Glutamatergic neuron (in vitro differentiated cells): ENCODE measurements around the gene EHD4. TPM values are rescaled to one million over a fixed set of nuclear protein-coding genes. Genes with fewer than 3 reads are reported as not detected.

Experiments used
- DNase-seq: peaks from one replicate; pipeline ENCODE4 v3.0.0; 2022
- H3K27ac Mint-ChIP-seq: one replicate; pipeline ENCODE4 v1.8.0; 2020; ENCODE audit warnings: mild to moderate bottlenecking, mixed read lengths, inconsistent platforms; ENCODE audit not compliant: unreplicated experiment
- H3K27me3 Mint-ChIP-seq: one replicate; pipeline ENCODE4 v1.8.0; 2020; ENCODE audit warnings: mild to moderate bottlenecking, moderate library complexity, mixed read lengths, inconsistent platforms; ENCODE audit not compliant: unreplicated experiment
- H3K36me3 Mint-ChIP-seq: one replicate; pipeline ENCODE4 v1.8.0; 2020; ENCODE audit warnings: mild to moderate bottlenecking, mixed read lengths, inconsistent platforms; ENCODE audit not compliant: unreplicated experiment
- H3K4me1 Mint-ChIP-seq: one replicate; pipeline ENCODE4 v1.8.0; 2020; ENCODE audit warnings: mild to moderate bottlenecking, low read depth, mixed read lengths, inconsistent platforms; ENCODE audit not compliant: unreplicated experiment
- H3K4me3 Mint-ChIP-seq: one replicate; pipeline ENCODE4 v1.8.0; 2020; ENCODE audit warnings: mild to moderate bottlenecking, mixed read lengths, inconsistent platforms; ENCODE audit not compliant: unreplicated experiment
- H3K9me3 Mint-ChIP-seq: one replicate; pipeline ENCODE4 v1.8.0; 2020; ENCODE audit warnings: mild to moderate bottlenecking, moderate library complexity, mixed read lengths, inconsistent platforms; ENCODE audit not compliant: unreplicated experiment
- CTCF ChIP-seq: fragments of 200-600 bp; sonication (generic); IDR thresholded peaks from one replicate; pipeline ENCODE4 v1.5.0; 2021; ENCODE audit not compliant: partially characterized antibody, unreplicated experiment
- total RNA-seq: library from RNA; stranded (reverse); fragmentation: NEBNext Ultra II Directional; extraction: Animal tissue kit (Norgen Biotek cat#: 25700); gene quantifications from one replicate; pipeline ENCODE4 v1.2.1, GENCODE V29; 2021; ENCODE audit not compliant: unreplicated experiment

EHD4 gene
- total RNA-seq, 1 donor from 2014 or later, result 4.0 TPM

- peaks cover 3% of the 10 kb centered on the region for H3K9me3 Mint-ChIP-seq
- peak; percentile 10 for DNase-seq
- H3K27ac Mint-ChIP-seq, result no peak overlapping the region
- H3K36me3 Mint-ChIP-seq, result no peaks in the 10 kb centered on the region
- H3K27me3 Mint-ChIP-seq, result peaks cover 5% of the 10 kb centered on the region
- no peaks in the 10 kb centered on the region for H3K4me1 Mint-ChIP-seq
- no peak overlapping the region for H3K4me3 Mint-ChIP-seq
- no peak for TF ChIP-seq CTCF
Measured at GRCh38 chr15:41992803-41993190, 20.4 kb upstream of the EHD4 start.

GRCh38 chr15:41992151-41992802 is 19.9 kb upstream of the EHD4 start:
- peaks cover 3% of the 10 kb centered on the region for H3K9me3 Mint-ChIP-seq
- TF ChIP-seq CTCF, result no peak
- H3K4me1 Mint-ChIP-seq, result no peaks in the 10 kb centered on the region
- H3K4me3 Mint-ChIP-seq, result no peak overlapping the region
- DNase-seq, result peak; percentile 8
- no peak overlapping the region for H3K27ac Mint-ChIP-seq
- no peaks in the 10 kb centered on the region for H3K36me3 Mint-ChIP-seq
- peaks cover 5% of the 10 kb centered on the region for H3K27me3 Mint-ChIP-seq

- peak; percentile 2 for DNase-seq
- no peak for TF ChIP-seq CTCF
- no peak overlapping the region for H3K27ac Mint-ChIP-seq
- peaks cover 4% of the 10 kb centered on the region for H3K27me3 Mint-ChIP-seq
- peaks cover 3% of the 10 kb centered on the region for H3K9me3 Mint-ChIP-seq
- H3K4me1 Mint-ChIP-seq, result no peaks in the 10 kb centered on the region
- H3K4me3 Mint-ChIP-seq, result no peak overlapping the region
- no peaks in the 10 kb centered on the region for H3K36me3 Mint-ChIP-seq
Measured at GRCh38 chr15:41990691-41991090, 18.3 kb upstream of the EHD4 start.

- Mint-ChIP-seq H3K4me1 (no peaks in the 10 kb centered on the region), H3K9me3 (peaks cover 3% of the 10 kb centered on the region), H3K27me3 (peaks cover 4% of the 10 kb centered on the region), H3K27ac (no peak overlapping the region), H3K4me3 (no peak overlapping the region), H3K36me3 (no peaks in the 10 kb centered on the region)
- TF ChIP-seq CTCF, result no peak
- DNase-seq, result peak; percentile 9
Measured at GRCh38 chr15:41990243-41990605, 17.9 kb upstream of the EHD4 start.

- Mint-ChIP-seq H3K9me3 (peaks cover 1% of the 10 kb centered on the region), H3K4me1 (no peaks in the 10 kb centered on the region), H3K4me3 (no peak overlapping the region), H3K36me3 (no peaks in the 10 kb centered on the region), H3K27me3 (peaks cover 4% of the 10 kb centered on the region), H3K27ac (no peak overlapping the region)
- DNase-seq, result peak; percentile 97
- TF ChIP-seq CTCF, result peak; percentile 91
Measured at GRCh38 chr15:41989573-41990242, 17.4 kb upstream of the EHD4 start.
